PFSK-1 (cell line): ENCODE data around the gene FAM171A1.

Experiments
- FOXP2 ChIP-seq: optimal IDR thresholded peaks from 2 replicates; pipeline ENCODE3; 2011; ENCODE audit warnings: borderline replicate concordance, control low read depth, inconsistent platforms; ENCODE audit not compliant: insufficient read depth; ENCODE audit errors: extremely low read length, extremely low read depth
- POLR2AphosphoS5 ChIP-seq: IDR thresholded peaks from 2 replicates; pipeline ENCODE4 v1.6.1; 2012; ENCODE audit warnings: low read depth, mild to moderate bottlenecking, control low read depth, low read length, moderate library complexity
- REST ChIP-seq, 2 experiments: IDR thresholded peaks; 2 replicates each; pipeline versions ENCODE4 v1.6.1 to v1.8.0; 2011 to 2012; ENCODE audit warnings: low read depth in 2 of 2, low read length in 2 of 2, control low read depth in 1 of 2, inconsistent platforms in 1 of 2, mild to moderate bottlenecking in 1 of 2, moderate library complexity in 1 of 2; ENCODE audit not compliant: insufficient read depth in 1 of 2
- SIN3A ChIP-seq: IDR thresholded peaks from 2 replicates; pipeline ENCODE4 v1.6.1; 2012; ENCODE audit warnings: mild to moderate bottlenecking, low read length, moderate library complexity, borderline replicate concordance; ENCODE audit not compliant: insufficient read depth
- TAF1 ChIP-seq: IDR thresholded peaks from 2 replicates; pipeline ENCODE4 v1.6.1; 2012; ENCODE audit warnings: low read length, control low read depth, borderline replicate concordance; ENCODE audit not compliant: insufficient read depth

- TF ChIP-seq REST (IDR thresholded peaks at IDR 0.05; ENCODE audit: insufficient read depth in 1 of 2, low read depth in 2 of 2, low read length in 2 of 2) (no peak), TAF1 (no peak), POLR2AphosphoS5 (no peak), SIN3A (no peak), FOXP2 (no peak)
These were observed 129.8 kb downstream of the FAM171A1 start for GRCh38 chr10:15241306-15241705.
